MG63 (cell line): Measurements from ENCODE around the gene ATP2B2. TPM values are rescaled to one million over a fixed set of nuclear protein-coding genes. Genes with fewer than 3 reads are reported as not detected.

Source experiments
- DNase-seq: peaks from one replicate; pipeline ENCODE4 v3.0.0-alpha.2; 2020
- H3K27me3 ChIP-seq: fragments of 250-450 bp; sonication (Bioruptor Pico); 2 replicates; pipeline ENCODE4 v1.5.1; 2020; ENCODE audit warnings: mild to moderate bottlenecking, moderate library complexity
- H3K36me3 ChIP-seq: fragments of 250-450 bp; sonication (Bioruptor Pico); 2 replicates; pipeline ENCODE4 v1.5.1; 2020; ENCODE audit warnings: mild to moderate bottlenecking, moderate library complexity
- H3K4me3 ChIP-seq: fragments of 250-450 bp; sonication (Bioruptor Pico); 2 replicates; pipeline ENCODE4 v1.5.1; 2020; ENCODE audit warnings: mild to moderate bottlenecking, moderate library complexity
- H3K9me3 ChIP-seq: fragments of 250-450 bp; sonication (Bioruptor Pico); 2 replicates; pipeline ENCODE4 v1.5.1; 2020; ENCODE audit warnings: mild to moderate bottlenecking, moderate library complexity
- total RNA-seq: library from RNA; depleted of rRNA; stranded (reverse); fragments of >200 nt; shearing (Covaris generic); gene quantifications from 2 replicates; pipeline ENCODE4 v1.2.3, GENCODE V29; 2014; ENCODE audit warnings: low replicate concordance; rRNA removed

ATP2B2 gene
- total RNA-seq, 1 experiment from 2014 or later, result 0.03 TPM

DNA sequence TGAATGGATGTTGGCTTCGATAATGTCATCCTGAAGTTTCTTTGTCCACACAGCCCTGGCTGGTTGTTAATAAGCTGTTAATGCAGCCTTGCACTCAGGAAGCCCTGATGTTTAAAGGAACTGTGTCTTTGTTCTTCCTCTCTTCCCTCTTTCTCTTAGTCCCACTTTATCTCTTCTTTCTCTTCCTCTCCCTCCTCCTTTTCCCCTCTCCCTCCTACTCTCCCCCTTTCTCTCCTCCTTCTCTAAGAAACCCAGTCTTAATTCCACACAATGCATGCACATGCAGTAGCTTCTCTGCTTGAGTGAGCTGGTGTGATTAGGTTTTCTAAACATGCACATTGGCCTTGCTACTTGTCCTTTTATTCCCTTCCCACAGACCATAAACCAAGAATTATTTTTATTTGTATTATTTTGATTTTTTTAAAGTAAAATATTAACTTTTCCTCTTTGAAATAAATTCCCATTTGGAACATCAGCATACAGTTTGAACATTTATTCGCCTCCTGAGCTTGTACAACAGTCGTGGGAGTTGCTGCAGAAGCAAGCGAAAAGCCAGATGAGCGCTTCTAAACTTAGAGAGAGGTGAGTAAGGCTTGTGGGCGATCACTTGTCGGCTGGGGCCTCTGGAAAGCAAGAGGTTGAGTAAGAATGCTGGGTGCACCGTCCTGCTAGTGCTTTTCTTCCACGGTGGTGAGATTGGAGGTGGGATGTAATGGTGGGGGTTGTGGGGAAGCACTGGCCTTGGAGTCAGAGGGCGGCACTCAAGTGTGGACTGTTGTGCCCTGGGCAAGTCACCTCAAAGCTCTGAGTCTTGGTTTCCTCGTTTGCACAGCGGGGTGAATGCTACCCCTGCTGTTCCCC lies 219.9 kb downstream of the ATP2B2 start:
- DNase-seq, result no peak
- H3K4me3 ChIP-seq, result no peak overlapping the region
- H3K9me3 ChIP-seq, result no peaks in the 10 kb centered on the region

DNA sequence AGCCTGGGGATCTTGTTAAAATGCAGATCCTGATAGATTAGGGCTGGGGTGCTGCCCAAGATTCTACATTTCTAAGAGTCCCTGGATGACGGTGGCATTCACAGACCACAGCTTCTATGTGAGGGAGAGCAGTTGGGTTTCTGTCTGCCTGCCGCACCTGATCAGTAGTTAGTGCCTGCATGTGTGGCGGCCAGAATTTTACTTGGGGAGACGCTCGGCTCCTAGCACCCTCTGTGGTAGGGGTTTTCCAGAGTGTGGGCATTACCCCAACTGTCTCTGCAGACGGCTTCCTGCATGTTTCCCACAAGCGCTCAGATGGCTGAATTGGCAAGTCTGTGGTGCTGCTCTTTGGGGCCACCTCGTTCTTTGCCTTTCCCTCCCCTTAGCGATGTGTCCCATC lies 220.9 kb downstream of the ATP2B2 start:
- H3K36me3 ChIP-seq, result peaks cover 14% of the 10 kb centered on the region
- H3K27me3 ChIP-seq, result no peaks in the 10 kb centered on the region
- no peak for DNase-seq
- no peaks in the 10 kb centered on the region for H3K9me3 ChIP-seq
- H3K4me3 ChIP-seq, result no peak overlapping the region

More for the DNA sequence above, 219.9 kb downstream of the ATP2B2 start:
- Histone ChIP-seq H3K27me3 (no peaks in the 10 kb centered on the region), H3K36me3 (peaks cover 14% of the 10 kb centered on the region)

- Histone ChIP-seq H3K27me3 (no peaks in the 10 kb centered on the region), H3K4me3 (no peak overlapping the region), H3K9me3 (no peaks in the 10 kb centered on the region), H3K36me3 (peaks cover 14% of the 10 kb centered on the region)
- DNase-seq, result no peak
Measured at GRCh38 chr3:10283638-10284037, 221.7 kb downstream of the ATP2B2 start.

- Histone ChIP-seq H3K36me3 (peaks cover 10% of the 10 kb centered on the region), H3K27me3 (no peaks in the 10 kb centered on the region), H3K4me3 (no peak overlapping the region), H3K9me3 (no peaks in the 10 kb centered on the region)
- no peak for DNase-seq
Measured at GRCh38 chr3:10281951-10282350, 223.4 kb downstream of the ATP2B2 start.

DNA sequence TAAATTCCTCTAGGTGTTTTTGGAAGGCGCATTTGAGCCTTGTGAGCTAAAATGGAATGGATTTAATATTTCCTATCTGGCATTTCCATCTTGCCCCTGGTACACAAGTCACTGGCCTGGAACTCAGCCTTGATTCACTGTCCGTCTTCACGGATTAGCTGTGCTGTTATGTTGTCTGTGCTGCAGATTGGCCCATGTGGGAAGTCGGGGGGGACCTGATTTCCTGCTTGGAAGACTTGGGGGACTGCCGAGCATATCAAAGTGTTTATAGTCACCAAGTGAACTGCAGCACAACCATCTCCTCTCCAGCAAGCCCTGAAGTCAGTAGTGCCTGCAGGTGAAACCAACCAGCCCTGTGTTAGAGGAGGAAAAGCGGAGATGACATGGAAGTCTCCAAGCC lies 224.8 kb downstream of the ATP2B2 start:
- Histone ChIP-seq H3K36me3 (peaks cover 10% of the 10 kb centered on the region), H3K9me3 (no peaks in the 10 kb centered on the region), H3K4me3 (no peak overlapping the region), H3K27me3 (no peaks in the 10 kb centered on the region)
- DNase-seq, result no peak

DNA sequence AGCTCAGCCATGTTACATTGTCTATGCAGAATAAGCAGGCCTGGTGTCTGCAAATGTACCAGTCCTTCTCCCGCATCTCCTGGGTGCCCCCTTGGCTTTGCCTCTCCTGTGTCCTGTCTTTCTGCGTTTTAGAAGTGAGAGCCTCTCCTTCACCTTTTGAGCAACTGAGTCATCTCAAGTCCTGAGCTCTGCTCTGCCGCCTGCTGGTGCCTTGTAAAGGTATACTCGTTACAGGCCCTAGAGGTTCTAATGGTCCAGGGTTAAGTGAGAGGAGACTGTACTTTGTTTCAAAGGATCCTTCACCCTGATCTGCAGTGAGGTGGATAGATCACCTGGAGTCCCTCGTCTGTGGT lies 225.2 kb downstream of the ATP2B2 start:
- no peaks in the 10 kb centered on the region for H3K27me3 ChIP-seq
- peaks cover 10% of the 10 kb centered on the region for H3K36me3 ChIP-seq
- H3K9me3 ChIP-seq, result no peaks in the 10 kb centered on the region
- DNase-seq, result no peak
- no peak overlapping the region for H3K4me3 ChIP-seq

- no peaks in the 10 kb centered on the region for H3K9me3 ChIP-seq
- H3K36me3 ChIP-seq, result peaks cover 10% of the 10 kb centered on the region
- no peaks in the 10 kb centered on the region for H3K27me3 ChIP-seq
- no peak for DNase-seq
- H3K4me3 ChIP-seq, result no peak overlapping the region
Measured at GRCh38 chr3:10279384-10280176, 225.8 kb downstream of the ATP2B2 start.

DNA sequence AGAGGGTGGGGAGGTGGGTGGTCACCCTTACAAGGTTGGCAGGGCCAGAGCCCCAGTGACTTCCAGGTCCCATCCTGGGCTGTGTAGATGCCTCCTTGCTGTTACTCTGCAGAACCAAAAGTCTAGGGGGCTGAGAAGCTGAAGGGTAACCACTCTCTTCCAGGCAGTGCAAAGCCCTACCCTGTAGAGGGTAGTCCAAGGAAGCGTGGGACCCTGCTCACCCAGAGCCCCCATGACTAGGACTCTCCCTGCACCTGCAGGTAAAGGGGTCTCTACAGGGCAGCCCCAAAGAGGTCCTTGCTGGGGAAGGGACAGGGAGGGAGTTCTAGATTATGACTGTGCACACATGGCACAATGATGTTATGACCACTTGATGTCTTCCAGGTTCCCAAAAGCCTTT lies 226.9 kb downstream of the ATP2B2 start:
- H3K36me3 ChIP-seq, result peaks cover 9% of the 10 kb centered on the region

DNA sequence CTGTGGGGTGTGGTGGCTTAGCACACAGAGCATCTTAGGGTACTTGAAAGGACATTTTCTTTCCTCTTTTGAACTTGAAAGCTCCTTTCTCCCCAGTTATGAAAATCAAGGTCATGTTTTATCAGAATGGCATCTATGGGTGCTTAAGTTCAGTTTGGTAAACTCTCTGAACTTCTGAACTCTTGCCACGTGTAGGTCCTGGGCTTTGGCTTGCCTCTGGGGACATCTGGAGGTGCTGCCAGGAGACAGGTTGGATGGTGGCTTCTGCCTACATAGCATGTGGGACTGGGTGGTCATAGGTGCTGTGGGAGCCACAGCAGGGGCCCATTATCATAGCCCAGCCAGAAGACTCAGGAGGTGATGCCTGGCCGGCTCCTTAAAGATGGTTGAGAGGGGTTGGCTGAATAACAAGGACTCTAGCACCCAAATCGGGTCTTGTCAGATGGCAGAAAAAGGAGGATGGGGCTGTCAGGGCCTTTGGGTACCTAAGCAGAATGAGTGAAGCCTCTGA lies 228.2 kb downstream of the ATP2B2 start:
- H3K9me3 ChIP-seq, result no peaks in the 10 kb centered on the region
- H3K4me3 ChIP-seq, result no peak overlapping the region
- H3K27me3 ChIP-seq, result no peaks in the 10 kb centered on the region
- H3K36me3 ChIP-seq, result peaks cover 7% of the 10 kb centered on the region
- DNase-seq, result no peak

More for the DNA sequence above, 226.9 kb downstream of the ATP2B2 start:
- no peaks in the 10 kb centered on the region for H3K9me3 ChIP-seq
- no peaks in the 10 kb centered on the region for H3K27me3 ChIP-seq
- DNase-seq, result no peak
- no peak overlapping the region for H3K4me3 ChIP-seq

DNA sequence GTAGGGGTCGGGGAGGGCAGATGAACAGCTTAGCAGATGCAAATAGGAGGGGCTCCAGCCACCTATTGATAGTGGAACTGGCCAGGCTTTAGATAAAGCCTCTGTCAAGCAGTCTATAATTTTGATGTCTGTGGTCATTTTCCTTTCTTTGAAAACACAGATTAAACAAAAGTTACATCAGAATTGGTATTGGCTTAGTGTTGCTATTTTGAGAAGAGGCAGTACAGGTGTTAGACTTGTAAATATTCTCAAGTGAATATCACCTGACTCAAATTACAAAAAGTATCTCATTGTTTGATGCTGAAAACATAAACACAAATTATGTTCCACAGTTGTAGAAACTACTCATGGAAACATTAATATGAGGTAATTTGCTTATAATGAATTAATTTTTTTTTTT lies 230.8 kb downstream of the ATP2B2 start:
- peaks cover 4% of the 10 kb centered on the region for H3K36me3 ChIP-seq
- H3K4me3 ChIP-seq, result no peak overlapping the region
- no peaks in the 10 kb centered on the region for H3K9me3 ChIP-seq
- DNase-seq, result no peak
- no peaks in the 10 kb centered on the region for H3K27me3 ChIP-seq

Other genes starting within 250 kb of the ATP2B2 start
- gene GHRL, start 212.6 kb downstream of the ATP2B2 start, total RNA-seq, result not detected in 2 replicates
- 97.2 and 147 TPM in 2 replicates for gene SEC13, start 184.5 kb downstream of the ATP2B2 start, total RNA-seq